ENCODE results near the gene SLC39A13. TPM values are rescaled to one million over a fixed set of nuclear protein-coding genes. Genes with fewer than 3 reads are reported as not detected.
"Not testable (repeated sequence)": the region's sequence is repeated elsewhere in the genome, so short reads cannot be mapped to it uniquely, and the experiment has no call there.

Gene SLC39A13
- total RNA-seq, 1 experiment from 2014 or later, result 51.1 TPM

- Histone ChIP-seq H3K36me3 (peaks cover 8% of the 10 kb centered on the region; the same call in 1 of the 2 replicates), H3K27me3 (no peaks in the 10 kb centered on the region), H3K9me3 (0 out of 2 replicates have a peak, but pooled peaks cover 2% of the 10 kb centered on the region), H3K4me3 (no peak overlapping the region)
- no peak for DNase-seq
These were observed 43.6 kb downstream of the SLC39A13 start for GRCh38 chr11:47451990-47452389.

GRCh38 chr11:47453365-47453764, 45.0 kb downstream of the SLC39A13 start:
- H3K4me3 ChIP-seq, result no peak overlapping the region
- 0 out of 2 replicates have a peak, but pooled peaks cover 2% of the 10 kb centered on the region for H3K9me3 ChIP-seq
- H3K36me3 ChIP-seq, result peaks cover 8% of the 10 kb centered on the region; the same call in 1 of the 2 replicates
- no peak for DNase-seq
- no peaks in the 10 kb centered on the region for H3K27me3 ChIP-seq

DNA sequence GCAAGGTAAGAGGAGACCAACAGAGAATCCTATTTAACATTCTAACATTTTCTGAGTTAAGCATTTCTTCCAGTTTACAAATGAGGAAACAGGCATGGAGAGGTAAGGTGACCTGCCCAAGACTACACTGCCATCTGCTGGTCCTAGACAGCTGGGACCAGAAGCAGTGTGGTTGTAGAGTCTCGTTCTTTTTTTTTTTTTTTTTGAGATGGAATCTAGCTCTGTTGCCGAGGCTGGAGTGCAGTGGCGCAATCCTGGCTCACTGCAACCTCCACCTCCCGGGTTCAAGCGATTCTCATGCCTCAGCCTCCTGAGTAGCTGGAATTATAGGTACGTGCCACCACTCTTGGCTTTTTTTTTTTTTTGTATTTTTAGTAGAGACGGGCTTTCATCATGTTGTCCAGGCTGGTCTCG, 45.9 kb downstream of the SLC39A13 start:
- H3K4me3 ChIP-seq, H3K27me3 ChIP-seq, H3K36me3 ChIP-seq, H3K9me3 ChIP-seq: not testable (repeated sequence)
- DNase-seq, result peak; percentile 70

DNA sequence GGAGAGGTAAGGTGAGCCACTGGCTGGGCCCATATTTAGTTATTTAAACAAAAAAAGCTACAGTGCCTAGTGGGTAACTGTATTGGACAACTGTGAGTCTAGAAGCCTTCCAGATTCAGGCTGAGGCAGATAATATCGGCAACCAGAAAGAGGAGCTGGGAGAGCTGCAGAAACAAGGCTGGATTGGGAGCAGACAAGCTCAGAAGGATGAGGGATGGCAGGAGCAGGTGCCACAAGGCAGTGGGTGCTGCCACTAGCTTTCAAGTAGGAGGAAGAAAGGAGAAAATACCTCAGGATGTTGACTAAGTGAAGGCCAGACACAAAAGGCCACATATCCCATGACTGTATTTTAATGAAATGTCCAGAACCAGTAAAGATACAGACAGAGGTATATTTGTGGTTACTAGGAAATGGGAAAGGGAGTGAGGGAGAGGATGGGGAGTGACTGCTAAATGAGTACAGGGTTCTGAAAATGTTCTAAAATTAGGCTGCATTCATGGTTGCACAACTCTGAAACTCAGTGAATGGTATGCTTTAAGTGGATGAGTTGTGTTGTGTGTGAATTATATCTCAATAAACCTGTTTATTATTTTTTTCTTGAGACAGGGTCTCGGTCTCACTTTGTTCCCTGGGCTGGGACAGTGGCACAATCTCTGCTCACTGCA, 52.3 kb downstream of the SLC39A13 start:
- H3K9me3 ChIP-seq, result no peaks in the 10 kb centered on the region
- no peak overlapping the region for H3K4me3 ChIP-seq
- H3K36me3 ChIP-seq, result peaks cover 35% of the 10 kb centered on the region
- DNase-seq, result no peak
- H3K27me3 ChIP-seq, result no peaks in the 10 kb centered on the region

GRCh38 chr11:47461876-47462275, 53.5 kb downstream of the SLC39A13 start:
- Histone ChIP-seq H3K4me3 (no peak overlapping the region), H3K27me3 (no peaks in the 10 kb centered on the region), H3K36me3 (peaks cover 37% of the 10 kb centered on the region), H3K9me3 (no peaks in the 10 kb centered on the region)
- DNase-seq, result no peak

- Histone ChIP-seq H3K27me3 (no peaks in the 10 kb centered on the region), H3K4me3 (no peak overlapping the region), H3K36me3 (peaks cover 54% of the 10 kb centered on the region), H3K9me3 (no peaks in the 10 kb centered on the region)
- DNase-seq, result no peak
These were observed 56.1 kb downstream of the SLC39A13 start for GRCh38 chr11:47464483-47464882.

Other genes starting within 250 kb of the SLC39A13 start
- gene ARFGAP2, start 231.7 kb upstream of the SLC39A13 start, total RNA-seq (2014; rRNA removed; shearing (Covaris generic); ENCODE audit: low replicate concordance), result 71.0 and 92.8 TPM in 2 replicates
- gene PACSIN3, start 222.2 kb upstream of the SLC39A13 start, total RNA-seq (2014; rRNA removed; shearing (Covaris generic); ENCODE audit: low replicate concordance), result 59.8 and 92.5 TPM in 2 replicates
- gene DDB2, start 193.6 kb upstream of the SLC39A13 start, total RNA-seq (2014; rRNA removed; shearing (Covaris generic); ENCODE audit: low replicate concordance), result 13.9 and 20.0 TPM in 2 replicates
- 9.6 and 42.7 TPM in 2 replicates for gene ACP2, start 159.8 kb upstream of the SLC39A13 start, total RNA-seq (2014; rRNA removed; shearing (Covaris generic); ENCODE audit: low replicate concordance)
- 11.3 and 12.6 TPM in 2 replicates for gene NR1H3, start 150.6 kb upstream of the SLC39A13 start, total RNA-seq (2014; rRNA removed; shearing (Covaris generic); ENCODE audit: low replicate concordance)
- 6.9 and 7.8 TPM in 2 replicates for gene MADD, start 138.5 kb upstream of the SLC39A13 start, total RNA-seq (2014; rRNA removed; shearing (Covaris generic); ENCODE audit: low replicate concordance)
- gene MYBPC3, start 55.9 kb upstream of the SLC39A13 start, total RNA-seq (2014; rRNA removed; shearing (Covaris generic); ENCODE audit: low replicate concordance), result not detected in 2 replicates
- gene SPI1, start 30.0 kb upstream of the SLC39A13 start, total RNA-seq (2014; rRNA removed; shearing (Covaris generic); ENCODE audit: low replicate concordance), result not detected in 2 replicates
- 147 and 165 TPM in 2 replicates for gene PSMC3, start 17.8 kb downstream of the SLC39A13 start, total RNA-seq (2014; rRNA removed; shearing (Covaris generic); ENCODE audit: low replicate concordance)
- 0.16 TPM in 1 of 2 replicates, not detected in the other for gene RAPSN, start 40.5 kb downstream of the SLC39A13 start, total RNA-seq (2014; rRNA removed; shearing (Covaris generic); ENCODE audit: low replicate concordance)
- 69.3 and 86.9 TPM in 2 replicates for gene CELF1, start 144.5 kb downstream of the SLC39A13 start, total RNA-seq (2014; rRNA removed; shearing (Covaris generic); ENCODE audit: low replicate concordance)
- 24.4 and 86.0 TPM in 2 replicates for gene PTPMT1, start 157.0 kb downstream of the SLC39A13 start, total RNA-seq (2014; rRNA removed; shearing (Covaris generic); ENCODE audit: low replicate concordance)
- gene KBTBD4, start 170.4 kb downstream of the SLC39A13 start, total RNA-seq (2014; rRNA removed; shearing (Covaris generic); ENCODE audit: low replicate concordance), result 30.9 and 37.1 TPM in 2 replicates
- gene NDUFS3, start 170.5 kb downstream of the SLC39A13 start, total RNA-seq (2014; rRNA removed; shearing (Covaris generic); ENCODE audit: low replicate concordance), result 109 and 118 TPM in 2 replicates
- not detected in 2 replicates for gene FAM180B, start 178.1 kb downstream of the SLC39A13 start, total RNA-seq (2014; rRNA removed; shearing (Covaris generic); ENCODE audit: low replicate concordance)
- gene C1QTNF4, start 185.8 kb downstream of the SLC39A13 start, total RNA-seq (2014; rRNA removed; shearing (Covaris generic); ENCODE audit: low replicate concordance), result not detected in 2 replicates
- gene MTCH2, start 234.0 kb downstream of the SLC39A13 start, total RNA-seq (2014; rRNA removed; shearing (Covaris generic); ENCODE audit: low replicate concordance), result 24.3 and 43.0 TPM in 2 replicates